Glutamatergic neuron (in vitro differentiated cells): ENCODE measurements around the gene CRYAB. TPM values are rescaled to one million over a fixed set of nuclear protein-coding genes. Genes with fewer than 3 reads are reported as not detected.

ENCODE experiments used
- DNase-seq: peaks from one replicate; pipeline ENCODE4 v3.0.0; 2022
- H3K27ac Mint-ChIP-seq: one replicate; pipeline ENCODE4 v1.8.0; 2020; ENCODE audit warnings: mild to moderate bottlenecking, mixed read lengths, inconsistent platforms; ENCODE audit not compliant: unreplicated experiment
- H3K27me3 Mint-ChIP-seq: one replicate; pipeline ENCODE4 v1.8.0; 2020; ENCODE audit warnings: mild to moderate bottlenecking, moderate library complexity, mixed read lengths, inconsistent platforms; ENCODE audit not compliant: unreplicated experiment
- H3K36me3 Mint-ChIP-seq: one replicate; pipeline ENCODE4 v1.8.0; 2020; ENCODE audit warnings: mild to moderate bottlenecking, mixed read lengths, inconsistent platforms; ENCODE audit not compliant: unreplicated experiment
- H3K4me1 Mint-ChIP-seq: one replicate; pipeline ENCODE4 v1.8.0; 2020; ENCODE audit warnings: mild to moderate bottlenecking, low read depth, mixed read lengths, inconsistent platforms; ENCODE audit not compliant: unreplicated experiment
- H3K4me3 Mint-ChIP-seq: one replicate; pipeline ENCODE4 v1.8.0; 2020; ENCODE audit warnings: mild to moderate bottlenecking, mixed read lengths, inconsistent platforms; ENCODE audit not compliant: unreplicated experiment
- H3K9me3 Mint-ChIP-seq: one replicate; pipeline ENCODE4 v1.8.0; 2020; ENCODE audit warnings: mild to moderate bottlenecking, moderate library complexity, mixed read lengths, inconsistent platforms; ENCODE audit not compliant: unreplicated experiment
- CTCF ChIP-seq: fragments of 200-600 bp; sonication (generic); IDR thresholded peaks from one replicate; pipeline ENCODE4 v1.5.0; 2021; ENCODE audit not compliant: partially characterized antibody, unreplicated experiment
- total RNA-seq: library from RNA; stranded (reverse); fragmentation: NEBNext Ultra II Directional; extraction: Animal tissue kit (Norgen Biotek cat#: 25700); gene quantifications from one replicate; pipeline ENCODE4 v1.2.1, GENCODE V29; 2021; ENCODE audit not compliant: unreplicated experiment

Gene CRYAB
- total RNA-seq, 1 donor from 2014 or later: 0.64 TPM

DNA sequence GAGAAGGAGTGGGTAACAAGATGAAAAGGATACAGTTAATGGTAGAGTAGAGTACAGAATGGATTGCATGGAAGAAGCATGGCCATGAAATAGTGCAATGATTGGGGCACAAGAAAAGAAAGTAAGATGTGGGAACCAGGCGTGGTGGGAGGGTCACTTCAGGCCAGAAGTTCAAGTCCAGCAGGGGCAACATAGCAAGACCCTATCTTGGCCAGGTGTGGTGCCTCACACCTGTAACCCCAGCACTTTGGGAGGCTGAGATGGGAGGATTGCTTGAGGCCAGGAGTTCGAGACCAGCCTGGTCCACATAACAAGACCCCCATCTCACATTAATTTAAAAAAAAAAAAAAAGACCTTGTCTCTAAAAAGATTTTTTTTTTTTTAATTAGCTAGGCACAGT is 5.7 kb upstream of the CRYAB start:
- Mint-ChIP-seq H3K27me3 (no peaks in the 10 kb centered on the region), H3K27ac (no peak overlapping the region), H3K36me3 (no peaks in the 10 kb centered on the region), H3K9me3 (no peaks in the 10 kb centered on the region), H3K4me1 (peaks cover under 1% of the 10 kb centered on the region), H3K4me3 (peak overlapping the region; percentile 1)
- no peak for TF ChIP-seq CTCF
- no peak for DNase-seq

DNA sequence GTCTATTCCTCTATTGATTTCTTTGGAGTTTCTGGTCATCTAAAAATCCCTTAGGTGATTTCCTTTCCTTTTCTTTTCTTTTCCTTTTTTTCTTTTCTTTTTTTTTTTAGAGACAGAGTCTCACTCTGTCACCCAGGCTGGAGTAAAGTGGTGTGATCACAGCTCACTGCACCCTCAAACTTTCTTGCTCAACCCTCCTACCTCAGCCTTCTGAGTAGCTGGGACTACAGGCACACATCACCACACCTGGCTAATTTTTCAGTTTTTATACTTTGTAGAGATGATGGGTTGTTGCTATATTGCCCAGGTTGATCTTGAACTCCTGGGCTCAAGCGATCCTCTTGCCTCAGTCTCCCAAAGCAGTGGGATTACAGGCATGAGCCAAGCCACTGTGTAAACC is 5.2 kb upstream of the CRYAB start:
- Mint-ChIP-seq H3K27ac (no peak overlapping the region), H3K4me1 (peaks cover 6% of the 10 kb centered on the region), H3K9me3 (no peaks in the 10 kb centered on the region), H3K36me3 (no peaks in the 10 kb centered on the region), H3K4me3 (peak overlapping the region; percentile 1), H3K27me3 (no peaks in the 10 kb centered on the region)
- TF ChIP-seq CTCF: no peak
- no peak for DNase-seq

DNA sequence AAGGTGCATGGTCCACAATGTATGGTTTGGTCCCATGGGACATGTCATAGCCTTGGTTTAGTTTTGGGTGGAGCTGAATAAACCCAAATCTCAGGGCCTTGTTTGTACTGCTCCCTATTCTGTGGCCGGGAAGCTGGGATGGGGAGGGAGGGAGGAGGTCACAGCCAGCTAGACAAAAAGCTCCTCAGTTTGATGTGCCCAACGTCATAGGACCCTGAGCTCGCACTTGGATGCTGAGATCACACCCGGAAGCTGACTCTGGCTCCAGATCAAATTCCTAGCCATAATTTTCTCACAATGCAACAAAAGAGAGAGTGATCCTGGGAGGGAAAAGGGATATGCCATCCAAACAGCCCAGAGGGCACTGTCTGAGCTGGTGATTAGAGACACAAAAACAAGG is 2.4 kb upstream of the CRYAB start:
- no peak for TF ChIP-seq CTCF
- no peak for DNase-seq
- Mint-ChIP-seq H3K9me3 (no peaks in the 10 kb centered on the region), H3K4me1 (peaks cover 19% of the 10 kb centered on the region), H3K27me3 (no peaks in the 10 kb centered on the region), H3K36me3 (peaks cover 5% of the 10 kb centered on the region), H3K4me3 (no peak overlapping the region), H3K27ac (no peak overlapping the region)

GRCh38 chr11:111913031-111913861 is 1.7 kb upstream of the CRYAB start:
- Mint-ChIP-seq H3K36me3 (peaks cover 5% of the 10 kb centered on the region), H3K4me3 (no peak overlapping the region), H3K27ac (no peak overlapping the region), H3K9me3 (no peaks in the 10 kb centered on the region), H3K27me3 (no peaks in the 10 kb centered on the region), H3K4me1 (peaks cover 19% of the 10 kb centered on the region)
- DNase-seq: no peak
- no peak for TF ChIP-seq CTCF

GRCh38 chr11:111912535-111912934 is 965 bp upstream of the CRYAB start, which contains the start of gene HSPB2:
Gene HSPB2, plus strand, starts transcription at chr11:111912734. Its CDS starts 96 bp downstream, at chr11:111912830.
- no peak for TF ChIP-seq CTCF
- Mint-ChIP-seq H3K9me3 (no peaks in the 10 kb centered on the region), H3K4me1 (peaks cover 19% of the 10 kb centered on the region), H3K27ac (peak within 1 kb of the TSS; percentile 16), H3K4me3 (no peak within 1 kb of the TSS), H3K36me3 (peaks cover 5% of the 10 kb centered on the region), H3K27me3 (no peaks in the 10 kb centered on the region)
- DNase-seq: peak; percentile 36
